Right lobe of liver (tissue), 6 donors: Measurements from ENCODE around the gene AGFG2. TPM values are rescaled to one million over a fixed set of nuclear protein-coding genes. Genes with fewer than 3 reads are reported as not detected.
"Not testable (repeated sequence)": the region's sequence is repeated elsewhere in the genome, so short reads cannot be mapped to it uniquely, and the experiment has no call there.

Source experiments
- ATAC-seq, 4 donors: fragments of 200-7000 bp; cut with Tn5 transposase; one replicate each; pipeline ENCODE4 v1.9.1; 2020; ENCODE audit warnings: mild to moderate bottlenecking in 4 of 4, moderate library complexity in 4 of 4
- DNase-seq, 3 donors: peaks; one replicate each; pipeline ENCODE4 v3.0.0-alpha.2; 2020
- H3K27ac ChIP-seq, 3 donors: fragments of 200-600 bp; one replicate each; pipeline ENCODE4 v1.8.0; 2022
- H3K27me3 ChIP-seq, 2 donors: fragments of 200-600 bp; one replicate each; pipeline ENCODE4 v1.8.0; 2022
- H3K36me3 ChIP-seq, 4 donors: fragments of 200-600 bp; sonication (generic) in 1 of 4; one replicate each; pipeline versions ENCODE4 v1.5.1 to v1.8.0; 2017 to 2022; ENCODE audit warnings: control low read depth in 1 of 4
- H3K4me1 ChIP-seq, 4 donors: fragments of 200-600 bp; sonication (generic) in 1 of 4; one replicate each; pipeline versions ENCODE4 v1.5.1 to v1.8.0; 2017 to 2022; ENCODE audit warnings: control low read depth in 1 of 4
- H3K4me3 ChIP-seq, 3 donors: fragments of 200-600 bp; one replicate each; pipeline ENCODE4 v1.8.0; 2022
- H3K9me3 ChIP-seq, 4 donors: fragments of 200-600 bp; sonication (generic) in 1 of 4; one replicate each; pipeline versions ENCODE4 v1.5.1 to v1.8.0; 2017 to 2022; ENCODE audit warnings: control low read depth in 1 of 4
- CTCF ChIP-seq, 4 donors: fragments of 200-600 bp in 3 of 4; fragments of 450-650 bp in 1 of 4; IDR thresholded peaks; one replicate each; pipeline versions ENCODE4 v1.5.1 to v1.8.0; 2016 to 2022; ENCODE audit warnings: antibody characterized with exemption in 4 of 4, mild to moderate bottlenecking in 2 of 4
- POLR2A ChIP-seq: fragments of 450-650 bp; IDR thresholded peaks from one replicate; pipeline ENCODE4 v1.6.1; 2017; ENCODE audit warnings: antibody characterized with exemption, mild to moderate bottlenecking
- WGBS: methylation state at CpG from one replicate; pipeline ENCODE4 v1.1.6; 2018; ENCODE audit warnings: low coverage, low lambda C conversion rate; ENCODE audit not compliant: insufficient coverage; ENCODE audit errors: missing lambda C conversion rate; 5-methylcytosine and 5-hydroxymethylcytosine counted together
- intact Hi-C, 2 donors: fragments of 100-400 bp; cut with DNase I; formaldehyde crosslinking; loops; one replicate each; pipeline versions ENCODE4 v1.11.2 to v1.14.1; 2022
- total RNA-seq, 6 experiments: library from RNA; depleted of rRNA in 2 of 6; stranded (reverse); fragments of >200 nt in 2 of 6; fragmentation: NEBNext Ultra II Directional in 3 of 6; extraction: Animal tissue kit (Norgen Biotek cat#: 25700) in 3 of 6; gene quantifications; one replicate each; pipeline versions ENCODE4 v1.1.0 to v1.2.4, GENCODE V29; 2016 to 2023
- donor health status: DM: no; HTN: yes; CAD: no.
- donor health status: DM: no; HTN: no; CAD: no.
- donor health status: DM: no; HTN: no; CAD: no.
- donor health status: DM: no; HTN: yes; CAD: no.
- donor health status: DM: no; HTN: yes; CAD: no.

Gene AGFG2
- total RNA-seq, 6 experiments from 2014 or later, result 52.9 to 86.3 (median 69.8) TPM

DNA sequence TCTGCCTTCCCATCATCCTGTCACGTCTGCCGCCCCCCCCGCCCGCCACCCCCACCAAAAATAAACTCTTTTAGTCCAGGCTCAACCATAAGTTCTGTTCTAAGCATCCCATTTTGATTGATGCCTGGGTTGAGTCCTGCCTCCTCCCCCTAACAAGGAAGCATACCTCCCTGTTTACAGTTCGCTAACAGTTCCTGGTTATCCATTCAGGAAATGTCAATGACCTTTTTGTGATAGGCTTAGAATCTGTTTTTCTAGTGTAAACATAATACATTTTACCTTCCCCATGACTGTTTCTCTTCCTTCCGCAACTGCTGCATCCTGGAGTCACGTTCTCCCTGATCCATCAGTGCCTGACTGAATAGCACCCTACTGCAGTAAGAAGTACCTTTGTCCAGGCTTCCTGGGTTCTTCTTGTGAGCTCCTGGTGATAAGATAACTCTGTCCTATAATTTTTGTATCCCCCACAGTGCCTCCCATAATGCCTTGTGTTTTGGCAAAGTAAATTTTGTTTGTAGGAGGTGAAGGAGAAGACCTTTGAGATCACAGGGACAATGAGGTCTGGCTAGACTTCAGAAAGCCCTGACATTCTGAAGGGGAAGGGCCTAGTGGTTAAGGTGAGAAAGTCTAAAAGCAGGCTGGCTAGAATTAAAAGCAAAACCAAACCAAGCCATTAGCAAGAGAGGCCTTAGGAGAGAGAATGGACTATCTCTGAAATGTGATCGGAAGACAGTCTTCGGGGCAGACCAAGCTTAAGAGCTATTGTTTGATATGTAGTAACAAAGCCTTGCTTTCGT, 7.3 kb downstream of the AGFG2 start:
- Histone ChIP-seq H3K9me3 (no peaks in the 10 kb centered on the region), H3K4me3 (peak overlapping the region; percentile 8 to 33 (median 20)), H3K27ac (peak overlapping the region; percentile 87 to 93 (median 92)), H3K27me3 (no peaks in the 10 kb centered on the region), H3K4me1 (peaks cover 2 to 87% (median 32%) of the 10 kb centered on the region in 4 donors), H3K36me3 (peaks cover 2 to 24% (median 12%) of the 10 kb centered on the region in 4 donors)
- ATAC-seq (peak; percentile 65 to 76 (median 66)), DNase-seq (no peak)
- 9% methylated on average over 10 of the region's 10 CpGs for WGBS
- TF ChIP-seq CTCF (IDR thresholded peaks at IDR 0.05) (no peak), POLR2A (peak; percentile 25)
- intact Hi-C loops, result no loop called here

DNA sequence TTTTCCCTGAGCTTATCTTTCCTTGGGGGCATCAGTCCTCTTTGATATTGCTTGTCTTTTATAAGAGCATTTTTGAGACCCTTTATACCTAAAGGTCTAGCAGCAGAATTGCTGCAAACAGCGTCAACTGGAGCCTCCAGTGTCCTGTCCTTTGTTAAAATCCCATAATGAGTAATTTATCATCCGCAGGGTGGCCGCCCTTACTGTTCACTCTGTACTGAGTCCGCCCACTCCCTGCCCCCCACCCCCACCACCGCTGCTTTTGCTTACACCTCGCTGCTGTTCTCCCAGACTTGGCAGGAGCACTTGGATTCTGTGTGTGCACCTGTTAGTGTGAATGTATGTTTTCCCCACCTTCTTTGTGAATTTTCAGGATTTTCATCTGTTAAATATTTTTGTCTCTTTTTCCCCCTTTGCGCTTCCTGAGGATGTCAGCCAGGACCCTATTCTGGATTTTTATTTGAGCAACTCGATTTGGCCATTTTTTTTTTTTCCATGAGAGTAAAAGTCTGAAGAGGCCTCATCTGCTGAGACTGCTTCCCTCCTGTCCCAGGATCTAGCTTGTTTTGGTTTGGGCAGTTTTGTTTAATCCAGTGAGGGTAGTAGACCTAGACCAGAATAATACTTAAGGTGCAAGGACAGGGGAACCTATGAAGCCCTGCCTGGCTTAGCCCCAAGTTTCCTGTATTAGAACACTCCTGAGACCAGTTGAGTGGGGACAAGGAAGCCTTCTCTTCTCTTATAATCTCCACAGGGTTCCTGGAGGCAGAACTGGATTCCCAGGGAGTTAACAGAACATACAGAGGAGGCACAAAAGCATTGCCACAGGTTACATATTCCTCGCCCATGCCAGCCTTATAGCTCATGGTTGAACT, 8.2 kb downstream of the AGFG2 start:
- Histone ChIP-seq H3K9me3 (no peaks in the 10 kb centered on the region), H3K4me3 (peak overlapping the region; percentile 8 to 33 (median 20)), H3K4me1 (peaks cover 2 to 78% (median 32%) of the 10 kb centered on the region in 4 donors), H3K27ac (peak overlapping the region; percentile 87 to 93 (median 92)), H3K27me3 (no peaks in the 10 kb centered on the region), H3K36me3 (peaks cover 2 to 32% (median 19%) of the 10 kb centered on the region in 4 donors)
- WGBS, result 16% methylated on average over 9 of the region's 9 CpGs
- DNase-seq (peak in 1 of 3 donors; percentile 44), ATAC-seq (peak; percentile 10 to 26 (median 15))
- intact Hi-C loops, result no loop called here
- TF ChIP-seq CTCF (IDR thresholded peaks at IDR 0.05) (no peak), POLR2A (no peak)

GRCh38 chr7:100547872-100548271, 8.9 kb downstream of the AGFG2 start:
- intact Hi-C loops, result no loop called here
- peak in 1 of 4 donors; percentile 26 for TF ChIP-seq CTCF (IDR thresholded peaks at IDR 0.05)
- TF ChIP-seq POLR2A, result no peak
- Histone ChIP-seq H3K27me3 (no peaks in the 10 kb centered on the region), H3K4me3 (no peak overlapping the region), H3K27ac (peak overlapping the region; percentile 87 to 93 (median 92)), H3K4me1 (peaks cover 2 to 71% (median 30%) of the 10 kb centered on the region in 4 donors), H3K36me3 (peaks cover 2 to 40% (median 24%) of the 10 kb centered on the region in 4 donors), H3K9me3 (no peaks in the 10 kb centered on the region)
- ATAC-seq (peak; percentile 23 to 44 (median 33)), DNase-seq (peak in 2 of 3 donors; percentile 45 to 55)
- 6% methylated on average over 2 of the region's 2 CpGs for WGBS

GRCh38 chr7:100548446-100548845, 9.4 kb downstream of the AGFG2 start:
- H3K4me3 ChIP-seq, H3K27me3 ChIP-seq, H3K9me3 ChIP-seq, intact Hi-C loops, DNase-seq, ATAC-seq: not testable (repeated sequence)
- H3K4me1 ChIP-seq, result peaks cover 2 to 65% (median 28%) of the 10 kb centered on the region in 4 donors
- H3K36me3 ChIP-seq, result peaks cover 4 to 45% (median 29%) of the 10 kb centered on the region in 4 donors
- WGBS, result 62% methylated on average over 3 of the region's 5 CpGs
- peak overlapping the region; percentile 87 to 93 (median 92) for H3K27ac ChIP-seq
